Muscle layer of duodenum (tissue), 2 donors: Measurements from ENCODE around the gene SMARCA4.

Experiments
- H3K27ac ChIP-seq: one replicate; pipeline ENCODE4 v1.7.0; 2013; ENCODE audit warnings: mild to moderate bottlenecking, low read length
- H3K27me3 ChIP-seq: one replicate; pipeline ENCODE4 v1.7.0; 2013; ENCODE audit warnings: low read depth, mild to moderate bottlenecking, control low read depth, low read length
- H3K36me3 ChIP-seq, 2 donors: one replicate each; pipeline ENCODE4 v1.7.0; 2013; ENCODE audit warnings: low read length in 2 of 2, control low read depth in 1 of 2, mild to moderate bottlenecking in 1 of 2; ENCODE audit not compliant: insufficient read depth in 2 of 2, control insufficient read depth in 1 of 2
- H3K4me1 ChIP-seq, 2 donors: one replicate each; pipeline ENCODE4 v1.7.0; 2013; ENCODE audit warnings: low read length in 2 of 2, mild to moderate bottlenecking in 2 of 2, control low read depth in 1 of 2, moderate library complexity in 1 of 2; ENCODE audit not compliant: insufficient read depth in 2 of 2, control insufficient read depth in 1 of 2
- H3K4me3 ChIP-seq, 2 donors: one replicate each; pipeline ENCODE4 v1.7.0; 2013; ENCODE audit warnings: low read length in 2 of 2, low read depth in 1 of 2, mild to moderate bottlenecking in 1 of 2
- H3K9me3 ChIP-seq, 2 donors: one replicate each; pipeline ENCODE4 v1.7.0; 2013; ENCODE audit warnings: low read length in 2 of 2, control low read depth in 1 of 2, mild to moderate bottlenecking in 1 of 2; ENCODE audit not compliant: control insufficient read depth in 1 of 2
- donor health status: healthy.

The SMARCA4 gene

GRCh38 chr19:11108746-11109145 lies 147.9 kb downstream of the SMARCA4 start:
- Histone ChIP-seq H3K27me3 (no peaks in the 10 kb centered on the region), H3K9me3 (no peaks in the 10 kb centered on the region), H3K27ac (no peak overlapping the region), H3K4me3 (no peak overlapping the region), H3K36me3 (peaks cover 40 to 65% of the 10 kb centered on the region in 2 donors), H3K4me1 (peaks cover 0 to 5% of the 10 kb centered on the region in 2 donors)

- Histone ChIP-seq H3K4me3 (no peak overlapping the region), H3K4me1 (peaks cover 0 to 4% of the 10 kb centered on the region in 2 donors), H3K9me3 (no peaks in the 10 kb centered on the region), H3K27me3 (no peaks in the 10 kb centered on the region), H3K27ac (no peak overlapping the region), H3K36me3 (peaks cover 49 to 67% of the 10 kb centered on the region in 2 donors)
Observed at GRCh38 chr19:11111117-11111770, 150.4 kb downstream of the SMARCA4 start.

GRCh38 chr19:11111771-11112144 lies 150.9 kb downstream of the SMARCA4 start:
- Histone ChIP-seq H3K27ac (no peak overlapping the region), H3K36me3 (peaks cover 47 to 68% of the 10 kb centered on the region in 2 donors)

More at GRCh38 chr19:11111771-11112144, 150.9 kb downstream of the SMARCA4 start:
- Histone ChIP-seq H3K9me3 (no peaks in the 10 kb centered on the region), H3K4me1 (no peaks in the 10 kb centered on the region), H3K27me3 (no peaks in the 10 kb centered on the region), H3K4me3 (no peak overlapping the region)
